GM12891 (cell line): ENCODE results near the gene CCDC160.

ENCODE experiments used
- POLR2AphosphoS5 ChIP-seq: IDR thresholded peaks from 2 replicates; pipeline ENCODE4 v1.6.1; 2011; ENCODE audit warnings: low read depth, low read length, control low read depth
- SPI1 ChIP-seq: IDR thresholded peaks from 2 replicates; pipeline ENCODE4 v1.6.1; 2011; ENCODE audit warnings: low read depth, low read length, control low read depth

DNA sequence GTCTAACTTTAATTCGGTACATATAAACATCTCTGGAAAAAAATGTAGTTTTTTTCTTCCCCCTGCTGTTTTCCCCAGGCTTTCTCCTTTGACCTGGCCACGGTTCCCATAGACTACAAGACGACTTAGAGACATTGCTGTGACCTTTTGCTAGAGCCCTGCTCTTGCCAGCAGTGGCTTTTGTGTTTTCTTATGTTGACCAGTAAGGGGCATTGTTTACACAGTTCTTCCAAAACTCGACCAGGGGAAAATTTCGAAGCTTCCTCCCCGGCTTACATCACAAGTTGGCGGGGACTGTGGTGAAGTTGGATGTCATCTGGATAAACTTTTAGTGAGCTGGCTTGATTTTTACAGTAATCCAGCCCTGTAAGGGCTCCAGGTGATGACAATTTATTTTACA is 9.3 kb downstream of the CCDC160 start:
- TF ChIP-seq SPI1 (no peak), POLR2AphosphoS5 (no peak)
